Endometrial microvascular endothelial cells (primary cell): ENCODE data around the gene FAM32A. TPM values are rescaled to one million over a fixed set of nuclear protein-coding genes. Genes with fewer than 3 reads are reported as not detected.

ENCODE experiments used
- in situ Hi-C: cut with HindIII; loops from 2 replicates; pipeline ENCODE4 v1.10.0; 2017; ENCODE audit warnings: low sequenced_read_pairs, low pct_unique_long_range_greater_than_20kb; ENCODE audit errors: inconsistent ontology term
- total RNA-seq: library from RNA; depleted of rRNA; stranded (reverse); fragments of >200 nt; gene quantifications from one replicate; pipeline ENCODE4 v1.2.3, GENCODE V29; 2015; ENCODE audit errors: inconsistent ontology term

The FAM32A gene
- total RNA-seq, 1 donor from 2014 or later = 104 TPM

DNA sequence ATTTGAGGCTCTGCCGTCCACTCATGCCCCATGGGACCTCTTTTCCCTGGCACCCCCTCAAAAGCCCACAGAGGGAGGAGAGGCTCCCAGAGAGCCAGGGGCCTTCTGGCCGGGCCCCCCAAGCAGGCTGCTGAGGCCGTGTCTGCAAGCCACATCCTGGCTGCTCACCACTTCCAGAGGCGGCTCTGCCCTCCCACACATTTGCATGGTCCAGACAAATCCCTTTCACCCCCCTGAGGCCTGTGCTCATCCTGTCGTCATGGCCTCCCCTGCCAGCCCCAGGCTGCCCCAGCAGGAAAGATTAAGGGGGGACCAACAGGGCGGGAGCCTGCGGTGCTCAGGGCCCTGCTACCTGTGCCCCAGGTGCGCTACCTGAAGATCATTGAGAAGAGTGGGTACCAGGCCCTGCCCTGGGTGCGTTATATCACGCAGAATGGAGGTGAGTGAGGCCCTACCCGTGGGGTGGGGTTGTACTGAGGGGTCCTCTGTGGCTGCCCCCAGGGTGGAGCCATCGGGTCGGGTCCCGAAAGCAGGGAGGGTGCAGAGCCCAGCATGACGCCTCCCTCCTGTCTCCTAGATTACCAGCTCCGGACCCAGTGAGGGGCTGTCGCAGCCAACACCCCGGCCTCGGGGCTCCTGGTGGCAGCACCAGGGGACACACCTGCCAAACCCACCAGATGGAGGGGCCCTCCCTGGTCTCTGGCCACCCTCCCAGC lies 48.8 kb downstream of the FAM32A start:
- in situ Hi-C loops = loop anchor here (10.0 kb wide), 1 partner anchor 161 kb away; no protein-coding TSS in a partner anchor

DNA sequence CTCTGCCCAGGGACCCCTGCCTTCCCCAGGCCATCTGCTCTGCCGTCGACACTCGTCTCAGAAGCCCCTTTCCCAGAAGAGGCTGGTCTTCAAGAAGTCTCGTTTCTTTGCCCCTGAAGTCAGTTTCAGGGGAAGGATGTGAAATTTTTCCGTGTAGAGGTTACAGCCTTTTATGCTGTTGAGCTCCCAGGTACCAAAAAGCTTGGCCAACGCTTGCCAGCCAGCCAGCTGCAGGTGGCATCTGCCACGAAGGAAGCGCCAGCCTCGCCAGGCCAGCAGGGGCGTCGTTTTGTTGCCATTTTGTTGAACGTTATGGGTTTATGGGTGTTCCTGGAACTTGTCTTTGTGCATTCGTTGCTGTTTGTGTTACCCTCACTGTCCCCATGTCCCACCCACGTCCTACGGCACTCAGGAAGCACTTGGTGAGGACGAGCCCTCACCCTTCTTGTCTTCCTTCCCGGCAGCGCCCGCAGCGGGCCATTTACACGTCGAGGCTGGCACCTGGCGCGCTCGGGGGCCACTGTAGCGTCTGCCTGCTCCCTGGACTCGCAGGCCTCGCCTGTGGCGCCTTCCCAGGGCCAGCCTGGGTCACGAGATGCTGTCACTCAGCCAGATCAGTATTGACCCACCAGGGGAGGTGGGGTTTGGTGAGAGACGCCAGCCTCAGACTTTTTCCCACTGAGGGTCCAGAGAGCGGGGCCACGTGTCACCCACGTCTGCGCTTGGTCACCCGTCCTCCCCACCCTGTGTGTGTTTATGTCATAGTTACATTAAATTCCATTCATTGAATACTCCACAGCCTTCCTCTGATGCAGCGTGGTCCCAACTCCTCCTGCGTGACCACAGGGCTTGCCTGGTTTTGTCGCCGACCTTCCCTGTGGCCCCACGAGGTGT lies 49.6 kb downstream of the FAM32A start:
- in situ Hi-C loops = loop anchor here (10.0 kb wide), 1 partner anchor 160 kb away; no protein-coding TSS in a partner anchor

DNA sequence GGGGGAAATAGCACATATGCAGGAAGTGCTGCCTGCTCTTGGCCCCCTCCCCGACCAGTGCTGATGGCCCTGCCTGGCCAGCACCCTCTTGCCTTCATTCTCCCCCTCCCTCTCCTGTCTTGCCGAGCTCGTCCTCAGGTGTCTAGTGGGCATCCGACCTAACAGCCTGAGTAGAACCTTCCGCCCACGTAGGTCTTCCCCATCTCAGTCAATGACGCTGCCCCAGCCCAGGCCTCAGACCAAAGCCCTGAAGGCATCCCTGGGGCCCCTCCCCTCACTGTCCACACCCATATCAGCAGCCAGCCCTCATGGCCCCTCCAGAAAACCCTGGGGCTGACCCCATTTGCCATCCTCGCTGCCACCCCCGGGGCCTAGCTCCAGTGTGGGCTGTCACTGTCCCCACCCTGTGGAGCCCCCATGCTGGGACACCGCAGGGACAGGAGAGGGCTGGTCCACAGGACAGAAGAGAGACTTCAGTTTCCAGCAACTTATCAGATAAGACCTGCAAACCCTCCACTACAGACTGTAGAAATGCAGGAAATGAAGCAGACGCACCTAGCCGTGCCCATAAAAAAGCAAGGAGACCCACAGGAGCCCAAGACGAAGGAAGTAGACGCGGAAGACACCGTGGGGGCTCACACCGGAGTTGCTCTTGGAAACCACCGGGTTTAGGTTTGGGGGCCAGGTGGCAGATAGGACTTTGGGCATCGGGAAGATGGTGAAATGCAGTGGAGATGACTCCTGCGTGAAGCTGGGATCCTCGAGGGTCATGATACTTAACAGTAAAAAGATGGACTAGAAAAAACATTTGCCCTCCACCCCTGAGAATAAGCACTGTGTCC lies 50.8 kb downstream of the FAM32A start:
- in situ Hi-C loops = loop anchor here (10.0 kb wide), 1 partner anchor 159 kb away; no protein-coding TSS in a partner anchor

Other genes with a start within 250 kb of the FAM32A start
- not detected for gene OR10H4, start 236.4 kb upstream of the FAM32A start, total RNA-seq
- gene TPM4, start 108.9 kb upstream of the FAM32A start, total RNA-seq = 1,107 TPM
- 87.3 TPM for gene RAB8A, start 73.5 kb upstream of the FAM32A start, total RNA-seq
- not detected for gene HSH2D, start 41.7 kb upstream of the FAM32A start, total RNA-seq
- gene CIB3, start 11.9 kb upstream of the FAM32A start, total RNA-seq = not detected
- 173 TPM for gene AP1M1, start 12.5 kb downstream of the FAM32A start, total RNA-seq
- 8.5 TPM for gene KLF2, start 139.4 kb downstream of the FAM32A start, total RNA-seq